OCI-LY7 (cell line): ENCODE results near the gene SSBP2.

Experiments
- CTCF ChIP-seq: fragments of 200-600 bp; sonication (generic); conservative IDR thresholded peaks from 2 replicates; pipeline ENCODE4 v1.5.1; 2014; ENCODE audit warnings: mild to moderate bottlenecking, antibody characterized with exemption, low read length, moderate library complexity, mixed read lengths
- EZH2phosphoT487 ChIP-seq: fragments of 200-600 bp; sonication (generic); IDR thresholded peaks from 2 replicates; pipeline ENCODE4 v1.6.1; 2018; ENCODE audit warnings: low read depth, borderline replicate concordance, mild to moderate bottlenecking, mixed run types, antibody characterized with exemption, low read length, moderate library complexity, mixed read lengths

GRCh38 chr5:81486711-81487110 is 264.2 kb downstream of the SSBP2 start:
- TF ChIP-seq CTCF (no peak), EZH2phosphoT487 (no peak)
